Measurements from ENCODE around the gene UBQLN1.
A peak's percentile ranks its signal among the peaks of the same experiment; 100 is the strongest.
"Not testable (repeated sequence)": the region's sequence is repeated elsewhere in the genome, so short reads cannot be mapped to it uniquely, and the experiment has no call there.

UBQLN1 gene

DNA sequence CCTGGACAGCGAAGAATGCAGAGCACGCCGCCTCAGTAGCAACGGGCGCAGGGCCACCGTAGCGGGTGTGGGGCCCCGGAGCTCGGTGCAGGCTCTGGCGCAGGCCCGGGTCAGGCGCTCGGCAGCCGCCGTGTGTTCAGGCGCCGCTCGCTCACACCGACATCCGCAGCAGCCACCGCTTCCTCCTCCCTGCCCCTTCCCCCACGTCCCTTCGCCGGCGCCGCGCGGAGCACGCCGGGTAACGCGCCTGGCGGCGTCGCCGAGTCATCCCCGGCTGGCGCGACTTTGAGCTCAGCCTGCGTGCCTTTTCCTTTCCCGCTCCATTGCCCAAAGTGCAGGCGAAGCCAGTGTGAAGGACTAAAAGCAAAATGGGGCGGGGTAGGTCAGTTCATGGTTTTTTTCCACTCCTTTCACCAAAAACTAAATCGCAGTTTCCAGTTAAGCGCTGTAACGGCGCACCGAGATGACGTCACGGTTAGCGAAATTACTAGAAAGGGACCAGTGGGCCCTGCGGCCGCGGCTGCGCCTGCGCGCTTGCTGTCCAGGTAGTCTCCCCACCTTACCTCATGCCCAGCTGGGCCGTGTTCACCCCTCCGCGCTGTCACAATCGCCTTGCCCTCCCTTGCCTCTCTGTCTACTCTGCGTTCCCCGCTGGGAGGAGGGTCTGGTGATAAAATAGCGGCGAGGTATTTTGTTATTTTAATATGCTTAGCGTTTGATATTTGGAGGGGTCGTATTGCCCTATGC is at the start of gene UBQLN1:
UBQLN1 (minus strand) TSS at position 191 of the 747 bp plus-strand sequence. CDS start 279 bp downstream, outside the sequence.
- peak; percentile 94 for DNase-seq (ENCODE audit: low spot score)

DNA sequence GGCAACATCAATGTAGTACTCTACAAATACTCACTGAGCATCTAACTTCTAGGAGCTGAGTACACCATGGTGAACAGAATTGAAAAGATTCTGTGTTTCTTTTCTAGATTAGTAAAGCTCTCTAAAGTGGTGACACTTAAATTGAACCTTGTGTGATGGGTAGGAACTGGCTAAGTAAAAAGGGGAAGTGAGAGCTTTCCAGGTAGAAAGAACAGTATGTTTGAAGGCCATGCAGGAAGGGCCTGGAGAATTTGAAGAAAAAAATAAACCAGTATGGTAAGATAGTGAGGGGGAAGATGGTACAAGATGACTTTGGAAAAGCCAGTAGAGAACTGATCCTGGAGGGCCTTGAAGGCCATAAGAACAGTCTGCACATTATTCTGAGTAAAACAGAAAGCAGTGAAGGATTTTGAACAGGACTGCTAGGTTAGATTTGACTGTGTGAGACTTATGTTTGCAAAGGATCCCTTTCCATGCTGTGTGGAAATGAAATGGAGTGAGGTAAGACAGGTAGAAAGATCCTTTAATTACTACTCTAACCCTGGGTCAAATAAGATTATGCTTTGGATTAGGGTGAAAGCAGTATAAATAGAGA is 46.7 kb upstream of the UBQLN1 start:
- DNase-seq (ENCODE audit: low spot score) = no peak

DNA sequence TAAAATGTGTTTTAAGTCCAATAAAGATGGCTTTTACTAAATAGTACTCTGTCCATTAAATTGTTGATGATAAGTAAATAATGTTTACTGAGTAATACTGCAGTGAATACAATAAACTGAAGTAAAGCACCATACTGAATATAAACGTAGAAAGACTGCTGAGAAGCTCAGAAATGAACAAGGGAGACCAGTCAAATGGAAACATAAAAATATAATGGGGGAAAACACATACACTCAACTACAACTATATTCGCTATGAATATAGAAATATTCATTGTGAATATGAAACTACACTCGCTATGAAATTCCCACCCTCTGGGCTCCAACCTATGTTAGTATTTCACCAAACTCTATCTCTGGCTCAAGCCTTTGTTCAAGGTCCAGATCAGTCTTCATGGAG is 41.9 kb upstream of the UBQLN1 start:
- DNase-seq (ENCODE audit: low spot score) = no peak

DNA sequence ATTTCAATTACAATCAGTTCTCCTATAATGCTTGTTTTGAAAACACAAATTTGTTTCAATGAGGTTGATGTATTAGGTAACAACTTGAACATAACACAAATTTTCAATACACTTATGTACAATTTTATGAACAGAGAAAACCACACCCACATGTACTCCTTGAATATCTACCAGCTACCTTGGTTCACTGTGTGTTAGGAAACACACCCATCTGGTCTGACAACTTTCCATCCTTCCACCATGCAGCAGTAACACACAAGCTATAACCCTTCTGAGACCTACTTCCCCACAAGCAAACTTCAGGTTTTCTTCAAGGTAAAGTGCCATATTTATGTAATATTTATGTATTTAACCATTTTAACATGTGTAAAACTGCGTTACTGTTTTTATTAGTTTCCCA is 36.4 kb upstream of the UBQLN1 start:
- DNase-seq (ENCODE audit: low spot score) = no peak

DNA sequence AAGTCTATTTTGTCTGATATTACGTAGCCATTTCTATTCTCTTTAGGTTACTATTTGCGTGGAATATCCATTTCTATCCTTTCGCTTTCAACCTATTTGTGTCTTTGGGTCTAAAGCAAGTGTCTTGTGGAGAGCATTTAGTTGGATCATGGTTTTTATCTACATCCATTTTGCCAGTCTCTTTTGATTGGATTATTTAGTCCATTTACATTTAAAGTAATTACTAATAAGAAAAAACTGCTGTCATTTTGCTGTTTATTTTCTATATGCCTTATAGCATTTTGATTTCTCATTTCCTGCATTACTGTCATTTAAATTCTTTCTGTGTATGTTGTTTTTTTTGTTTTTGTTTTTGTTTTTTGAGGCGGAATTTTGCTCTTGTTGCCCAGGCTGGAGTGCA is 26.0 kb upstream of the UBQLN1 start:
- DNase-seq (ENCODE audit: low spot score) = no peak

DNA sequence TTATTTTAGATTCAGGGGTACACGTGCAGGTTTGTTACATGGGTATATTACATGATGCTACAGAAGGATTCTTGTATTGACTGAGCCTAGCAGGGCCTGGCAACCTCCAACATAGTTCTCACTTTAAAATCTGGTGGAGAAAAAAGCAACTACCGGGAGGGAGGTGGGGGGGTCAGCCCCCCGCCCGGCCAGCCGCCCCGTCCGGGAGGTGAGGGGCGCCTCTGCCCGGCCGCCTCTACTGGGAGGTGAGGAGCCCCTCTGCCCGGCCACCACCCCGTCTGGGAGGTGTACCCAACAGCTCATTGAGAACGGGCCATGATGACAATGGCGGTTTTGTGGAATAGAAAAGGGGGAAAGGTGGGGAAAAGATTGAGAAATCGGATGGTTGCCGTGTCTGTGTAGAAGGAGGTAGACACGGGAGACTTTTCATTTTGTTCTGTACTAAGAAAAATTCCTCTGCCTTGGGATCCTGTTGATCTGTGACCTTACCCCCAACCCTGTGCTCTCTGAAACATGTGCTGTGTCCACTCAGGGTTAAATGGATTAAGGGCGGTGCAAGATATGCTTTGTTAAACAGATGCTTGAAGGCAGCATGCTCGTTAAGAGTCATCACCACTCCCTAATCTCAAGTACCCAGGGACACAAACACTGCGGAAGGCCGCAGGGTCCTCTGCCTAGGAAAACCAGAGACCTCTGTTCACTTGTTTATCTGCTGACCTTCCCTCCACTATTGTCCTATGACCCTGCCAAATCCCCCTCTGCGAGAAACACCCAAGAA is 21.0 kb upstream of the UBQLN1 start:
- DNase-seq (ENCODE audit: low spot score) = not testable (repeated sequence)

DNA sequence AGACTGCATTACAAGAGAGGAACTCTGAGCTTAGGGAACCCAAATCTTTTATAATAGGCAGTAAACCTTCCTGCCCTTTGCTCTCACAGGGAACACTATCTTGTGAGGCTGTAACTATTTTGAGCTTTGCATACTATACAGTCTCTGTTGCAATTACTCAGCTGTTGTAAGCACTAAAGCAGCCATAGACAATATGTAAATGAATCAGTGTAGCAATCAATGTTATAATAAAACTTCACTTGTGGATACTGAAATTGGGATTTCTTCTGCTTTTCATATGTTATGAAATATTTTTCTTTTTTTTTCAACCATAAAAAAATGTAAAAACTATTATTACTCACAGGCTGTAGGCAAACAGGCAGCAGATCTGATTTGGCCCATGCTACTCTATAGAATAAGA is 16.7 kb upstream of the UBQLN1 start:
- DNase-seq (ENCODE audit: low spot score) = no peak

DNA sequence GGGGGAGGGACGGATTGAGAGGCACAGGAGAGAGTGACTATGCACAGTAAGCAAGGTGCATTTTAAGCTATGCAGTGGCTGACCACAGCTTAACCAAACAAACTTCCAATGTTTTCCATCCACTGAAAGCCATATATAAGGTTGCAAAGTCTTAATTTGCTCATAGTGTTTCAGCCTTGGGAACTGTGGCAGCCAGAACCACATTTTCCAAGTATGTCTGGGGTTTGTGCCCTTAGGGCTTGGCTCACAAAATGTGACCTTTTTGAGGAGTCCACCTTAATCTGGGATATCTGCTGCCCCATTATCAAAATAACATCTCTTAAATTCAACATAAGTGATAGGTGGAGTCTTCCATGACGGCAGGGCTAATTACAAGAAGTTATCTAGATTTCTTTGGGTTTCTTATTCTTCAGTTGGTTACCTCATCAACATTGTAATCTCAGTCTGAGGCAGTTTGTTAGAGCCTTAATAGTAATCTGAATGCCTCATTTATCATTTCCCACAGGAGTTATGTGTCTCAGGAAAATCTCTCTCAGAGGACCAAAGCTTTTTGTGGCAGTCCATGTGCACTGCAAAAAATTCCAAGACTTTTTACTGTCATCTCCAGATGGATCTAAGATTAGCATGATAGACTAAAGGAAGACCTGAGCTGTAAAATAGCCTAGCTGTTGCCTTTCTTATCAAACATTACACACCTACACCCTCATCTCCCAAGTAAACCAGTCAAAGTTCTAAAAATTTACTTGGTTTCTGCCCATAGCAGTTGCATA is 15.2 kb upstream of the UBQLN1 start:
- DNase-seq (ENCODE audit: low spot score) = no peak

DNA sequence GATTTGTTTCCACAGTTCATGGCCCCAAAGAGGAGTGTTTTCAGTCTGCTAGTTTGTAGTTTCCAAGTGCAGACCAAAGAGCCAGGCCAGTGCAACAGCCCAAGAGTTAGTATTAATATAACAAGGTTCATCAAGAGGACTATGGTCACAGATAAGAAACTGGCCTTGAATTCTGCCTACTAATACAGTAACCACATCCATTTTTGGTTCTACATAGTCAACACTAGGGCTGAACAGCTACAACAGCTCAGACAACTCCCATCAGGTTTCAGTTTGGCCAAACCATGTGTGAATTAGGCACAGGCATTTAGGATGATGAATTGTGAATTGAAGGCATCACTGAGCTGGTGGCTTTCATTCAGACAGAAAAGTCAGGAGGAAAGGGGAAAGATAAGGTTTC is 13.8 kb upstream of the UBQLN1 start:
- no peak for DNase-seq (ENCODE audit: low spot score)

DNA sequence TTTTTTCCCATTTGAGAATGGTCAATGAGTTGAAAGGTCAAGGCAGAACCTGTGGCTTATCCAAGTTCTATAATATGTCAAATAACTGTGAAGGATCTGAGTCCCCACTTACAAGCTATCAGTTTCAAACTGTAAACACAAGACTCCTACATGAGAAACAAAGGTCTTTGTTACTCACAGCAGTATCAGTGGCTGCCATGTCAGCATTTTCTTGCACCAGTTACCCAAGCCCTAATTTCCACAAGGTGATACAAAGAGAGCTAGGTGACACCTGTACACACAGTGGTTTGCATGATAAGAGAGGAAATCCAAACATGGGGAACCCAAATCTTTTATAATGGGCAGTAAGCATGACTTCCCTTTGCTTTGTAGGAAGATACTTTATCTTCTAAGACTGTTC is 8.0 kb upstream of the UBQLN1 start:
- DNase-seq (ENCODE audit: low spot score) = no peak

DNA sequence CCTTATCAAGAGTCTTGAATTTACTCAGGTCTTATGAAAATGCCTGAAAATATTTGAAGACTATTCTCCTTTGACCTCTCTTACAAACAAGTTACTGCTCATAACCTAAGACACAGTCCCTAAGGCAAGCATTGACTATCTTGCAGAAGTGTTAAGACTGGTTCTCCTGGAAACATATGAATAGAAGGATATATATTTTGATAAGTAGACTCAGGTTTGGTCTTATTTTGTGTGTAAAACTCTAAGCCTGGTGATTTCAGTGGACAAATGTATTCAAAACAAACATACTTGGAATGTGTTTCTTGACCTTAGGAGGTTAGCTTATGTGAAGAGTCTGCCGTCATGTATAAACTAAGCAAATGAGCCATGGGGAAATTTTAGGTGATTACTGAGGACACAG is 7.5 kb upstream of the UBQLN1 start:
- DNase-seq (ENCODE audit: low spot score) = no peak

DNA sequence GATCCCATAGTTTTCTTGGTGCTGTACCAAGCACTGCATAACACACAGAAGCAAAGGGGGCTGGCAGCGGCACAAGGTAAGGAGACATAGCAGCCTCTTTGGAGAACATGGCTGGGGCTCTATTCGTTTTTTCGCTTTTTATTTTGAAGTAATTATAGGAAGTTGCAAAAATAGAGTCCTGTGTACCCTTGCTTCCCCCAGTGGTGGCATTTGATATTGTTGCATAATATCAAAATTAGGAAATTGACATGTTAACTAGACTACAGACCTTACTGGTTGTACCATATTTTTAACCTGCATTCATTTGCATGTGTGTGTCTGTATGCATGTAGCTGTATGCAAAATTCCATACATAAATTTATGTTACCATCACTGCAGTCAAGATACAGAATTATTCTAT is 6.6 kb upstream of the UBQLN1 start:
- DNase-seq (ENCODE audit: low spot score) = no peak

DNA sequence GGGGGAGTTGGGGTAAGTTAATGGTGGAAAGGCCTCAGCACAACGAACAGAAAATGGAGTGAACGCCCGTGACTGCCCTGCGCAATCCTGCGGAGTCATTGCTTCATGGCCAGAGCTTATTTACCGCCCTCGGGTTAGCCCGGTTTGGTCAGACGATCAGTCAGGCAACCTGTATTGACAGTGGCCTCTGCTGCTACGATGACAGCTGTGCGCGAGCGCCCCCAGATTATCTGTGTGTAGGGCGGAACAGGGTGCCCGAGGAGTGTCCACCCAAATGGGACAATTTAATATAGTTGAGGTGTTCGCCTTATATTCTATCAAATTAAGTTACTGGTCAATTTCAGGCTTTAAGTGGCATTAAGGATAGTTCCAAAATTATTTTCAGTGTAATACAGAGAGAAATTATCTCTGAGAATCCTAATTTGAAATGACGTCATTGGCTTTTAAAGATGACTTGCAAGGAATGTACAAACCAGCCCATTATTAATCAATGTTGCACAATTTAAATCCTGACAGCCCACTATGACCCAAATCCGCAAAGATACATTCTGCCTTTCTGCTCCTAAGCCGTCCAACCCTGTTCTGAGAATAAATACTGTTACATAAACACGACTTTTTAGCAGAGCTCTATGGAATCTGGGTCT is 879 bp upstream of the UBQLN1 start:
- DNase-seq (ENCODE audit: low spot score) = peak; percentile 48

DNA sequence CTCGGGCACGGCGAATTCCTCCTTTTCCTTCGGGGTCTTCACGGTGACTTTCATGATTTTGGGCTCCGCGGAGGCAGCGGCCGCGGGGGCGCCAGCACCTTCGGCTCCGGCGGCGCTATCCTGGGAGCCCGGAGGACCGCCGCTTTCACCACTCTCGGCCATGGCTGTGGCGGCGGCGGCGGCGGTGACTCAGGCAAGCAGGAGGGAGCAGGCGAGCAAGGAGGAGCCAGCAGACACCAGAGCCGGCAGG is 315 bp downstream of the UBQLN1 start:
- peak; percentile 85 for DNase-seq (ENCODE audit: low spot score)

DNA sequence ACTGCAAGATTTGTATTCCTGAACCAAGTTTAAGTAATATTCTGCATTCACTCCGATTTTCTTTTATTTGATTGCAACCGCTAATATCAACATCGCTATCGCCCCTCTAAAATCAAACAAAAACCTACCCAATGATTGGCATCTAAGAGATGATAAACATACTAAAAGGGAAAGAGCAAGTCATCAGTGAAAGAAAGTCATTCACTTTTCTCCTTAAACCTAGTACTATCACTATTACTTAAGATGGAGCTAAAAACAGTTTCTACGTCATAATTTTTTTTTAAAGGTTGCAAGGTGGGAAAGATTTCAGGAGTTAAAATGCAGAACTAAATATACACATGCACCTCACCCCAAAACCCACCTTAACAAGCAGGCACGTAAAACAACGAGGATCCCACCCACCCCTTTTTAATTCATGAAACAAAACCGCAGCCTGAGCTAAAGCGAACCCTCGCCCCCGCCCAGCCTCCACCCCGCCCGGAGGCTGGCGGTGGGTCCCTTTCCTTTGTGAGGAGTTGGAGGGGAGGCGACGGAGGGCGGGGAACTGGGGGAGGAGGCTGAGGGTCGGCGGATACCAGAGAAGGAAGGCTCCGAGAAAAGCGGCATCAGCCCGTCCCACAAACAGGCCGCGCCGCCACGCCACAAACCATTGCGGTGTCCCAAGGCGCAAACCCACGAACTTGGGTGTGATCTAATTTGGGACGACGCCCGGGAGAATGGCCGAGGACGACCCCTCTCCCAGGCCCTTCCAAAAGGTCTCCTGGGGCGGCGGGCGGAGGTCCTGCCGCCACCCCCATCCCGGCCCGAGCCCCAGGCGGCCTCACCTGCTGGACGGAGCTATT is 861 bp downstream of the UBQLN1 start:
- peak; percentile 29 for DNase-seq (ENCODE audit: low spot score)

DNA sequence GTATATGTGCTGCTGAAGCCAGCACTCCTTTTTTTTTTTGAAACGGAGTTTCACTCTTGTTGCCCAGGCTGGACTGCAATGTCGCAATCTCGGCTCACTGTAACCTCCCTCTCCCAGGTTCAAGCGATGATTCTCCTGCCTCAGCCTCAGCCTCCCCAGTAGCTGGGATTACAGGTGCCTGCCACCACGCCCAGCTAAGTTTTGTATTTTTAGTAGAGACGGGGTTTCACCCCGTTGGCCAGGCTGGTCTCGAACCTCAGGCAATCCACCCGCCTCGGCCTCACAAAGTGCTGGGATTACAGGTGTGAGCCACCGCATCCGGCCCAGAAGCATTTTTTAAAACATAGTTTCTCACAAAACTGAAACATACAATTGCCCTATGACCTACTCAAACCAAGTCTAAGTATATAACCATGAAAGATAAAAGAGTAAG is 2.5 kb downstream of the UBQLN1 start:
- DNase-seq (ENCODE audit: low spot score) = not testable (repeated sequence)

DNA sequence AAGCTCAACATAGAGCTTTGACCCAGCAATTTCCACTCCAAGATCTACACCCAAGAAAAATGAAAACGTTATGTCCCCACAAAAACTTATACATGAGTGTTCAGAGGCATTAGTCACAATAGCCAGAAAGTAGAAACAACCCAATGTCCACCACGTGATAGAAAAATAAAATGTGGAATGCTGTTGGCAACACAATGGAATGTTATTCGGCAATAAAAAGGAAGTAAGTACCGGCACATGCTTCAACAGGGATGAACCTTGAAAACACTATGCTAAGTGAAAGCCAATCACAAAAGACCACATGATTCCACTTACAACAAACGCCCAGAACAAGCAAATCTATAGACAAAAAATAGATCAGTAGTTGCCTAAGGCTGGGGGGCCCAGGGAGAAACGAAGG is 6.0 kb downstream of the UBQLN1 start:
- peak; percentile 76 for DNase-seq (ENCODE audit: low spot score)

DNA sequence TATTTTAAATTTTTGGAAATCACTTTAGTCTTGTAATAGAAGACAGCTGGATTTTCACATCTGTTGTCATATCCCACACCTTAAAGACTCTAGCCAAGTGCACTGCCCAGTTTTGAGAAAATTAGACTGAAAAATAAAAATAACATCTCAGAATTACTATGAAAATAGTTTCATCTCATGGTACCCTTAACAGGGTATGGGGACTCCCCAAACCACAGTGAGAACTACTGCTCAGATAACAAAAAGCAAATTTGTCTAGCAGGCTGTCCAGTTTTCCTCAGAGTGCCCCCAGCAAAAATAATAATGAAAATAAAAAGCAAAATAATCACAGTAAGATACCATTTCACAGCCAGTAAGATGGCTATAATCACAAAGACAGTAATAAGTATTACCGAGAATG is 6.5 kb downstream of the UBQLN1 start:
- DNase-seq (ENCODE audit: low spot score) = no peak

DNA sequence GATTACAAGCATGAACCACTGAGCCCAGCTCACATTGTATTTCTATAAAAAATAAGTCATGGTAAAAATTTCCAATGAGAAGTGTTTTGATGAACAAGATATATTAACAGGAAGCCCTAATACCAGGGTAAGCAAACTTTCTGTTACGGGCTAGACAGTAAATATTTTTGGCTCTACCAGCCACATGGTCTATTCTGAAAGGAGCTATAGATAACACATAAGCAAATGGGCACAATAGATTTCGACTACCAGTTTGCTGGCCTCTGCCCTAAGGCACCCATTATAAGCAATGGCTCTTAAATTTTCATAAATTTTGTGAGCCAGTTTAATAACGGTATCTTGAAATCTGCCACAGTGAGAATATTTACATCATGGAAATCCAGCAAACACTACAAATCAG is 8.1 kb downstream of the UBQLN1 start:
- DNase-seq (ENCODE audit: low spot score) = no peak

DNA sequence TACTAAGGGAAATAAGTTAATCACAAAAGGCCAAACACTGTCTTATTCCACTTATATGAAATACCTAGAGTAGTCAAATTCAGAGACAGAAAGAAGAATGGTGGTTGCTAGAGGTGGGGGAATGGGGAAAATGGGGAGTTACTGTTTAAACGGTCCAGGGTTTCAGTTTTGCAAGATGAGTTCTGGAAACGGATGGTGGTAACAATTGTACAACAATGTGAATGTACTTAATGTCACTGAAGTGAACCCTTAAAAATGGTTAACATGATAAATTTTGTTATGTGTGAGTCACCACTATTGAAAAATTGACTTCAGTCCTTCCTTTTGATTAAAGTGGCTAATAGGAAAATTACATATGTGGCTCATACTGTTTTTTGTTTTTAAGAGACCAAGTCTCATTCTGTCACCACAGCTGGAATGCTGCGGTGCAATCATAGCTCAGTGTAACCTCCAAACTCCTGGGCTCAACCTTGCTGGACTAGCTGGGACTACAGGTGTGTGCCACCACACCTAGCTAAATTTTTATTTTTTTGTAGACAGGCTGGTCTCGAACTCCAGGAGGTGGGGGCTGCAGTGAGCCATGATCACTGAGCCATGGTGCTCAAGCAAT is 8.7 kb downstream of the UBQLN1 start:
- no peak for DNase-seq (ENCODE audit: low spot score)

DNA sequence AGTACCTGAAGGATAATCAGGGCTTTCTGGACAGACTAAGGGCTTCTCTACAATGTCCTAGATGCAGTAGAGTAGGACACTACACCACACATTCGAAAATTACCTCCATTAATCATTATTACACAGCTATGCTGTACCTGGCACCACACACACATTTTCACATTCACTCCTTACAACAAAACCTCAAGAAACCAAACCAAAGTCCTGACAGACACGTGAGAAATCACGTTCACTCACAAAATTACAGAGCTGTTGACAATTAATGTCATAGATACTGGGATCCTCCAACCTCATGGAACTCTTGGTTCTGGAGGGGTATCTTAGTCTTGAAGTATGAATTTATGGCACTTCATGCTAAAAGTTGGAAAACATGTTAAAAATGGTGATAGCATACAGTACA is 16.3 kb downstream of the UBQLN1 start:
- no peak for DNase-seq (ENCODE audit: low spot score)
